GM19467 (cell line): ENCODE measurements around the gene CDC14A.

ENCODE experiments used
- ATAC-seq: cut with Tn5 transposase; IDR thresholded peaks from one replicate; pipeline ENCODE4 v1.9.1; 2021; ENCODE audit warnings: mild to moderate bottlenecking, moderate library complexity; ENCODE audit not compliant: unreplicated experiment

The CDC14A gene

DNA sequence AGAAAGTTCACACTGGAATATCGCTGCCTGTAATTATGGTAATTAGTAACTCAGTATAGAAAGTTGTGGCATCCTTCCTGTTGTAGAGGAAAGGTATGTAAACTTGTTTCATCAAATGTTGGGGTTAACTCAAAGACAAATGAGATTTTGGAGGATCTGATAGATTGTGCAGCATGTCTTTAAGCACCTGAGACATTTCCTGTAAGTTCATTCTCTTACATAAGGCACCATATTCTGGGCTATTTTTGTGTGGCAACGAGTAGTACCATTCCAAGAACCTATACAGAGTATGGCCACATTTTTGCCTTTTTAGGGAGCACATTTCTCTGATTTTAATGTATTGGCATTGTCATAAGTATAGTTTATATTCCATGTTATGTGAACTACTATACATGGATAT, 88.8 kb downstream of the CDC14A start:
- ATAC-seq = no peak

DNA sequence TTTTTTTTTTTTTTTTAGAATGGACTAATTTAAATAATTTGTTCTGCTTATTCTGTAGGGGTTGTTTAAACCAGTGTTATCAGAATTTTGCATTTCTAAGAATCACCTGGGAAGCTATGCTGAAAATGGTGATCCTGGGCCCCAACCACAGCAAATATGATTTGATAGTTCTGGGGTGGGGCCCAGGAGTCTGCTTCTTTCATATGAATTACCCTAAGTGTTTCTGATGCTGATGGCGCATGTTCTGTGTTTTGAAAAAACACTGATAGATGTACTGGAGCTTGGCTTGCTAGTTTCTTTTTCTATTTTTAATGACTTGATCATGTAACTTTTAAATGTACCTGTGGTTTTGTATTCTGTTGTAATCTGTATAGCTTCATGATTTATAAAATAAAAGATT, 89.3 kb downstream of the CDC14A start:
- no peak for ATAC-seq

DNA sequence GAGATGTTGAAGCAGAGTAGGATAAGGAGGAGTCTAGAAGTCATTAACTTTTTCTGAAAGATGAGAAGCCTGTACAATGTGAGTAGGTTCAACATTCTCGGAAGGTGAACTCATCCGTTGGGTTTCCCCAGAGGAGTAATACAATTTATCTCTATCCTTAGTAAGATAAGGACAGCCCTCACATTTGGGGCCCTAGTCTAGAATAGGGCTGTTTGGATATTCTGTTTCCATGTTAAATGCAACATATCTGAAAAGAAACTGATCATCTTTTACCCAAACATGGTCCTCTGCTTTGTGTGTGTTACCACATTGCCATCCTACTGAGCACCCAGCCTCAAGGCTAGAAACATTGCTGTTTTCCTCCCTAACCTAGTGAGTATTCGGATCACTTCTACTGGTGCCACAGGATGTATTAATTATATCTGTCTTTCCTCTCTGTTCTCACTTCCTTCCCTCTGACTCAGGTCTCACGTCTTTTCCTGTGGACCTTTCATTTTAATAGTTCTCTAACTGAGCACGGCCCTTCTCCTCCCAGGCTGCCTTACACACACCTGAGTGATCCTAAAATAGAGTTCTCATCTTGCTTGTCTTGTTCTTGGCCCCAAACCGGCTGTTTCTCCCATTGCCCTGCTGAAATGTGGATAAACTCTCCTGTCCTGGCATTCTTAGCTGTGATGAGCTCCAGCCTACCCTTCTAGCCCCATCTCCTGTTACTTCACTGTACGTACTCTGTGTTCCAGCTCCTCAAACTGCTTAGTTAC, 91.7 kb downstream of the CDC14A start:
- peak; percentile 78 for ATAC-seq

DNA sequence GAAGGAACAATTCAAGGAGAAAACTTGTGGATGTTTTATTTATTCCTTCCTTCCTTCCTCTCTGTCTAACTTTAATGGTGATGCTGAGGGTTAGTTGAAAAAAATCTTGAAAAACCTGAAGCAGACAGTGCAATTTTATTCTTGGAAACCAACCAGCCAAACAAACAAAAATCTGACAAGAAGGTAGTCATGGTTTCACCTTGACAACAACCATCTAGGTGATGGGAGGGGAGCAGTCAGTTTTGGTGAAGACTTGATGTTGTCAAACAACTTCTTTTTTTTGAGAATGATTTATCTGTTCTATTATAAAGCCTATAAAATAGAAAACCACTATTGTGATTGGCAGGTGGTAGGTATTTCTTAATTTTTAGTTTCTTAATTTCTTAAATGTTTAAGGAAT, 93.3 kb downstream of the CDC14A start:
- no peak for ATAC-seq

DNA sequence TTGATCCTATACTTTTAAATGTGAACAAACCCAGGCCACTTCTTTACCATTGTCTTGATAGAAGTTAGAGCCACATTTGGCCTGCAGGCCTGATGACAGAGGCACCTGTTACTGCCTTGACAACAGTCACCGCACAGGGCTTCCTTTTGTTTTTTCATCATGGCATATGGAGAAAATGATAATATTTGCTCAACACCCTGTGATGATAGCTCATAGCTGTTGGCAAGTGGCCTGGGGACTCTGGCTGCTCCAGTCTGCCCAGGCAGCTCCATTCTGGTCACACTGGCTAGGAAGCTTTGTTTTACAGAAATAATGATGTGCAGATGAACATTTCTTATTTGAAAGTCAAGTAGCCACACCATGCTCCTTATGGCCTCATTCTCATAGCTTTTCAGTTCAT, 96.1 kb downstream of the CDC14A start:
- no peak for ATAC-seq

DNA sequence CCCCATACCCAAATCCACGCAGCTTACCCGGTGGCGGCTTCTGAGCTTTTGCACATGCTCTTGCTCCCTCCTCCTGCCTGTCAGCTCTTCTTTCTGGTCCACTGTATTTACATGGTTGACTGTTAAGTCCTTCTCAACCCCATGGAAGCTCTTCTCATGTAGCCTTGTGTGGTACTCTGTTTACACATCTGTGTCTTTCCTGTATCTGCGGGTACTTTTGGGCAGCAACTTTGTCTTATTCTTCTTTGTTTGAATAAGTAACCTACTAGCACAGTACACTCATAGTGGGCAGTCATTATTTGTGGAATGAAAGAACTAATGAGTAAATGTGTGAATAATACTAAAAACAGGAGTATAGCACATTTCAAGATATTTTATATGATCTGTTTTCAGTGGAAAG, 97.2 kb downstream of the CDC14A start:
- ATAC-seq = peak; percentile 54

DNA sequence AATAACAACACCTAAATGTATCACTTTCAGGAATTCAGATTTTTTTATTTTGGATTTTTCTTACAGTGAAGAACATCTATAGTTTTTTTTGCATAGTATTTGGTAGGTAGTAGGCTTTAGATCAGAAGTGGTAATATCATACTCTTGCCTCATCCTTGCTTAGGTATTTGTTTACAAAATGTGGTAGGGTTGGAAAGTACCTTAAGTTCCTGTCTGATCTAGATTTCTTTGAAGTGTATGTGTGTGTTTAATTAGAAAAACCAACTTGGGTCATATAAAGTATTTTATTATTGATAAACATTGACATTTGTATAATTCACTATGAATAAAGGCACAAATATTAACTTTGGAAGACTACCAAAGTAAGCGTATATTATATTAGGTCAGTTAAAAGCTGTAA, 100.3 kb downstream of the CDC14A start:
- no peak for ATAC-seq

DNA sequence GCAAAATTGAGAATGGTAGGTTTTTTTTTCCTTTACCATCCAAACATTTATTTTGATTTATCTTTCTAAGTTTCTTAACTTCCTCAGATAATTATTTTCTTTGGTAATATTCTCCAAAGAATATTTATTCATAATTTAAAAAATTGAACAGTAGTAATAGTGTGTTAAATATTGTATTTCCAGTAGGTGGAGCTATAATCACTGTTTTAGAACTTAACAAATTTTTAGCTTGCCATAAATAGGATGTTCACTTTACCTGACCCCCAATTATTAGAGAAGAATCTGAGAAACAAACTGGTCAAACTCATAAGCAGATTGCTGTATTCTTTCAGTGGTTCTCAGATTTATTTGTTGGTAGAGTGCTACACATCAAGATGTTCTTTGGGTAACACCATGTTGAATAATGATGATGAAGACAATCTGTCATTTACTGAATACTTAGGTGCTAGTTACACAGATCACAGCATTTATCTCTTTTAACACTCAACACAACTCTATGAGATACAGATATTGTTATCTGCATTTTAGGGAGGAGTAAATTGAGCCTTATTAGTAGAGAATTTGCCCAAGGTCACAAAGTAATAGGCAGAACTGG, 103.3 kb downstream of the CDC14A start:
- no peak for ATAC-seq

DNA sequence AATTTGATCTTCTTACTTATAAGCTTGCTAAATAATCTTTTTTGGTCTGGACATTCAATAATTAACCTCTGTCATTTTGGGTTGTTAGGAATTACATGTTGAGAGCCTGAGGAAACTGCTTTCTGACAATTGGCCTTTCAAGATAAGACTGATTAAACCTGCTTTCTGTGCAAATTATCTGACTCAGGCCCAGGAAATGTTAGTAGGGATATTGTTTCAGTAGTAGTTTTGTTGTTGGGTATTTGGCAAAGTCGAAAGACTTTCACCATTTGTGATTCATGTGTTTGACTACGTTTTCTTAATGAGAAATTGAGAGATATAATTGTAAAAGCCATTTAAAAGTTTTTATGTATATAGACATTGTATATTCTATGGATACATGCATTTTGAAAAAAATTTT, 104.6 kb downstream of the CDC14A start:
- no peak for ATAC-seq

DNA sequence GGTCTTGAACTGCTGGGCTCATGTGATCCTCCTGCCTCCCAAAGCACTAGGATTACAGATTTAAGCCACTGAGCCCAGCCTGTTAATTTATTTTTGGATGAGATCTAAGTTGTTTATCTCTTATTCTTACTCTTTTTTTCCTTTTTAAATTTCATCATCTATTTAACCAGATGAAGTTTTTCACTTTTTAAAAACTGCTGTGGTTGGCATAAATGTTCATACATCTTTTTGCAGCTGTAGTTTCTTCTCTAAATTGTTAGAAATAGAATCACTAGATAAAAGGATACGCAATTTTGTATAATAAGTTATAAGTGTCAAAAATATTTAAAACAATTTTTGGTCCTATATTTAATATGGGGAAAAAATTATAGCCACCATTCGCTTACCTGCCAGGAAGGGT, 105.4 kb downstream of the CDC14A start:
- no peak for ATAC-seq

DNA sequence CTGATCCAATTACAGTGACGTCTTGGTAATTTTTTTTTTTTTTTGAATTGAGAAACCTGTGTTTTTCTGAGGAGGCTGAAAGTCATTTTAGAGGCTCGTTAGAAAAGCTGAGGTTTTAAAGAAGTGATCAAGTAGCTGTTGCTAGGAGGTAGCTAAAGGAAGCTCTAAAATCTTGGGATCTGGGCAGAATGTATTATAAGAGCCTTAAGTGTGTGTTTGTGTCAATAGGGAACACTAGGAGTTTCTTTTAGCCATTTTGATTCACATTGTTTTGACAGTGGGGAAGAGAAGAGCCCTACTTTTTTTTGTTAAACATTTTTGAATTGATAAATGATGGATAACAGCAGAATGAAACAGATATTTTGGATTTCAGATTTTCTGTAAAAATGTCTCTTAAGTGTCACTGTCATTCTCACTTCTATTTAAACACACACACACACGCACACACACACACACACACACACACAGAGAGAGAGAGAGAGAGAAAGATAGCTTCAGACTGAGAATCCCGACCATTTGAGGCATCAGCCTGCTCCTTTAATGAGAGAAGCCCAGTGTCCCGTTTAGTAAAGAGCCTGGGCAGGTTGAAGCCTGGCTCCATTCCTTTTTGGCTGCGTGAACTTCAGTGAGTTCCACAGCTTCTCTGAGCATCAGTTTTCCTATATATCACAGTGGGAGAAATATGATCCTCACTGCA, 106.5 kb downstream of the CDC14A start:
- no peak for ATAC-seq

DNA sequence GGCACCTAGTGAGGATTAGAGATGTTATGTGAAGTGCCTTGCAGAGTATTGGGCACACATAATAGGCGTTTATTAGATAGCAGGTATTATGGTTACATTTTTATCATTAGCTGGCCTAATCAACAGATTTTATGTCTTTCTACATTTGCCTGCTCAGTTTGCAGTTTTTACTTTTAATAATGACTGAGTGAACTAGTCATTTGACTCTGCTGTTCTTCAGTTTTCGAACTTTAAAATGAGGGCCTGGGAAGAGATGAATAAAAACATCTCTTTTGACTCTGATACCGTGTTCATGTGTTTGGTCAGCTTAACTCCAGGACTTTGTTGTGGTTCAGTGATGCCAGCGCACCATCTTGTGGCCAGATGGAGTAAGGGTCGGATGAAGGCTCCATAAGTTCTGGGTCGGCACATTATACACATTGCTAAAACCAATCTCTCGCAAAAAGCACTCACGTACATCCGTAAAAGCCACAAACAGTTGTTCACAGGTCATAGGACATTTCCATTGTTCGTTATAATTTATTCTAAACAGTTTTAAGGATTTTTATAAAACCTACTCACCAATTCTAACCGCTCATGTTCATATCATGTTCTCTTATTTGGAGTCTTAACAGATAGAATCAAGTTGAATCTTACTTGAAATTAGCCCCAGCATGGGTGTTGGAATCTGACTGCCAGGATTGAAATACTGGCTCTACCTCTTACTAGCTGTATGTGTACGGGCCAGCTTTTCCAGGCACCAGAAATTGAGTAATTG, 107.2 kb downstream of the CDC14A start:
- peak; percentile 91 for ATAC-seq

DNA sequence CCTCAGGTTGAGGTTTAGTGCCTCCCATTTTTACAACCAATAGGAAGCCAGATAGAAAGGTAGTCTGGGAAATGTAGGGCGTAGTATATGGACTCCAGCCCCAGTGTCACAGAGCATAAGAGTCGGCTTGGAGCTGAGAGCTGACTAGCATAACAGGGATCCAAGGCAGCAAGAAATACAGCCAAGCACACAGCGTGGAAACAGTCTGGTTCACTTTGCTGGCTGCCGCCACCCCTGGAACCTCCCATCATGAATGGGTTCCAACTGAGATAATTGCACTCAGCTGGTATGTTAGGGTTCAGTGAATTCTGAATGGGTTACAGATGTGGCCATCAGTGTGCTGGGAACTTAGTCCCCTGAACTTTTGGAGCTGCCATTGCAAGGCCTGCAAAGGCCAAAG, 108.9 kb downstream of the CDC14A start:
- ATAC-seq = no peak

DNA sequence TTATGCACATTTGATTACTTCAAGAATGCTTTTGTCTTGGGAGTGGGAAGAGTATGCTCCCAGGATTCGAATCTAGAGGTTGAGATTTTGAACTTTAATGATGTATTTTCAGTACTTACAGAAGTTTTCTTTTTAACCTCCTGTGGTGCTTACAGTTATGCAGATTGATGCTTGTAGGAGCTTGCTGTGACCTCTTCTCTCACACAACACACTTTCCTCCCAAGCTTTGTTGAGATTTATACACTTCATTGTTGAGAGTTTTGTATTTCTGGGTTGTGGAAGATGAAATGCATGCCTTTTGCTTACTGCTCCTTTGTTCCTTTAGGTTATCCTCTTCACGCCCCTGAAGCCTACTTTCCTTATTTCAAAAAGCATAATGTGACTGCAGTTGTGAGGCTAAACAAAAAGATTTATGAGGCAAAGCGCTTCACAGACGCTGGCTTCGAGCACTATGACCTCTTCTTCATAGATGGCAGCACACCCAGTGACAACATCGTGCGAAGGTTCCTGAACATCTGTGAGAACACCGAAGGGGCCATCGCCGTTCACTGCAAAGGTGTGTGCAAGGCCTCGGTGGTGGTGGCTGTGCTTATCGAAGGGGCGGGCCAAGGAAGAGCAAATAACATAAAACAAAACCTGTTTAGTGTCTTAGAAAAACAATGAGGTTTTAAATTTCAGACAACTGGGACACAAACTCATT, 110.2 kb downstream of the CDC14A start:
- ATAC-seq = no peak

DNA sequence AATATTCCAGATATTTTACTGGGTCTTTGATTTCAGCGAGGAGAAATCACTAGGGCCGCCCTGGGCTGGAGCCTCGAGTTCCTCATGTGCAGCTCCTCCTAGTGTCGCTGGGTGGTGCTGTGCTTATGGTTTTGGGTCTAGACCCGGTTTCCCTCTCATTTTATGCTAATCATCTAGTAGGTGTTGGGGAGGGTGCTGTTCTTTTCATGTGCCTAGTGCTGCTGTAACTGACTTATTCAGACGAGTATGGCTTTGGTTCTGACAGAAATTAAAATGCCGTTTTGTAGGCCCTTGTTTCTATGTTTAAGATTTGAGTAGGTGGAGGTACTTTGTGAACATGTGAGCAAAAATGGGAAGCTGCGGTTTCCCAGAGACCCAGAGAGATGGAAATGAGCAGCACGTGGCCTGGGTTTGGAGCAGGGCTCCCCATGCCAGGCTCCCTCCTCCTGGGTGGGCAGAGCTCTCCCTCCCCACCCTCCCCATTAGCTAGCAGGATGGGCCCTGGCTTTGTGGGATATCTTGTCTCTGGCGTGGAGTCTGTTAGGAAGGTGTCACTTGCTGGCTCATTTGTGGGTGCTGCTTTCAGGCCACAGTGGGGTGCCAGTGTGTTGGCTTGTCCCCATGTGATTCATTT, 111.6 kb downstream of the CDC14A start:
- ATAC-seq = peak; percentile 88

DNA sequence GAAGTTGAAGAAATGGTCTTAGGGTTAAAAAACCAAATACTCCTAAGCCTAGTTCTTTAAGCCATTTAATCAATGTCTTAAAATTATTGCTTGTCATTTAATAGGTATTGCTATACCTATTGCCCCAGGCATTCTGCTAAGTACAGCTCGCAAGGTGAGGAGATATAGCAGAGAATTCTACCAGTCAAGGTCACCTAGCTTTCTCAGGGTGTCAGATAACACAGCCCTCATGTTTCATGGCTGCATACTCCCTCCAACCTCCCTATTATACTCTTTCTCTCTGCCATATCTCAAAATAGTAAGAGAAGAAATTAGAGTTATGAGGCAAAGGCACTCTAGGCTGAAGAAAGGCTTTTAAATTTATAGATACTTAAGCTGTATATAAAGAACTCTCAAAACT, 117.3 kb downstream of the CDC14A start:
- ATAC-seq = no peak

DNA sequence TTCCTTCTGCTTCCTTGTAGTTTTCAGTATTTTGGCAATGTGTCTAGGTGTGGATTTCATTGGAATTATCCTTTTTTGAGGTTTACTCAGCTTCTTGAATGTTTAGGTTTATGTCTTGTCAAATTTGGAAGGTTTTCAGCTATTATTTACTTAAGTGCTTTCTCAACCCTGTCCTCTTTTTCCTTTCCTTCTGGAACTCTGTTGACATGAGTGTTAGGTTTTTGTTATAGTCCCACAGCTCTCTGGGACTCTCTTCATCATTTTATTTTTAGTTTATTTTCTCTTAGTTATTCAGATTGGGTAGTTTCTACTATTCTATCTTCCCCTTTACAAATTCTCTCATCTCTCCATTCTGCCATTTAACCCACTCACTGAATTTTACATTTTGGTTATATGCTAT, 122.5 kb downstream of the CDC14A start:
- ATAC-seq = no peak

DNA sequence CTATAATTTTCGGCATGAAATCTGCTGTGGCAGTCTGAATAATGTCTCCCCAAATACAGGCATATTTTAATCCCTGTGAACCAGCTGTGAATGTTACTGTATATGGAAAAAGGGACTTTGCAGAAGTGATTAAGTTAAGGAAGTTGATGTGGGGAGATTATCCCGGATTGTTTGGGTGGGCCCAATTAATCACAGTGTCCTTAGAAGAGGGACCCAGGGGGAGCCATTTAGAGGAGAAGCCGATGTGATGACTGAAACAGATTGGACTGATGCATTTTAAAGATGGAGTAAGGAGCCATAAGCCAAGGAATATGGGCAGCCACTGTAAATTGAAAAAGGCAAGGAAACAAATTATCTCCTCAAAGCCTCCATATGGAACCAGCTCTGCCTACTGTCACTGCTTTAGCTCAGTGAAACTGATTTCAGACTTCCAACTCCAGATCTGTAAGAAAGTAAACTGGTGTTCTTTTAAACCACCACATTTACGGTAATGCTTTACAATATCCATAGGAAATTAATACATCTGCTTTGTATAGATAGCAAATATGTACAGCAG, 124.5 kb downstream of the CDC14A start:
- no peak for ATAC-seq

DNA sequence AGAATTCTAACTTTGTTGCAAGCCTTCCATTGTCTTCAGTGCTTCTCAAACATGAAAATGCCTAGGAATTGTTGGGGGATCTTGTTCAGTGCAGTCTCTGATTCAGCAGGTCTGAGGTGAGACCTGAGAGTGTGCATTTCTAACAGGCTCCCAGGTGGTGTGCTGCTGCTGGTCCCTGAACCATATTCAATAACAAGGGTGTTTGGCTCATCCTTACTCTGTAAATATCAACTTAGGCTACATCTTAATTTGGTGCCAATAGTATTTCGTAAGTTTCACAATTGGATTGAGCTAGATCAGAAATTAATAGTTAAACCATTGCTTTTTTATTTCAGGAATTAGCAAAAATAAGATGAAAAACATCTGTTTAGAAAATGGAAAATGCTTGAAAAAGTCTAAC, 126.5 kb downstream of the CDC14A start:
- no peak for ATAC-seq
